ENCODE data around the gene TST. TPM values are rescaled to one million over a fixed set of nuclear protein-coding genes. Genes with fewer than 3 reads are reported as not detected.

Gene TST
- total RNA-seq, 2 experiments from 2014 or later: 7.2 to 8.3 TPM

Other genes with a start within 250 kb of the TST start
- 10 to 100 TPM; 28.3 to 29.5 TPM for gene IFT27, start 243.3 kb downstream of the TST start, total RNA-seq
- not detected for gene PVALB, start 202.4 kb downstream of the TST start, total RNA-seq
- gene NCF4, start 158.4 kb downstream of the TST start, total RNA-seq: 10 to 100 TPM; 59.9 to 60.1 TPM
- 1 to 10 TPM; 2.3 to 3.0 TPM for gene CSF2RB, start 105.8 kb downstream of the TST start, total RNA-seq
- 10 to 100 TPM; 29.6 to 32.7 TPM for gene MPST, start 295 bp upstream of the TST start, total RNA-seq
- gene KCTD17, start 32.3 kb upstream of the TST start, total RNA-seq: 10 to 100 TPM; 34.5 to 36.3 TPM
- 10 to 100 TPM; 14.0 to 14.7 TPM for gene TMPRSS6, start 90.3 kb upstream of the TST start, total RNA-seq
- gene IL2RB, start 130.5 kb upstream of the TST start, total RNA-seq: 100 to 1,000 TPM; 320 to 323 TPM
- 10 to 100 TPM; 10.2 to 10.3 TPM for gene C1QTNF6, start 168.8 kb upstream of the TST start, total RNA-seq
- 1 to 10 TPM; 3.4 to 3.9 TPM for gene SSTR3, start 193.0 kb upstream of the TST start, total RNA-seq
- 1,000 to 10,000 TPM in 1 of 2 experiments, 100 to 1,000 TPM in 1; 984 to 1,005 TPM for gene RAC2, start 224.8 kb upstream of the TST start, total RNA-seq

Measured in activated CD4-positive, alpha-beta memory T cell treated with anti-CD3 and anti-CD28 coated beads, Interleukin-2, amount 10 ng/mL, durations not matched to agents 7 days and 5 days (primary cell).